SK-N-SH (cell line): Measurements from ENCODE around the gene RPUSD3. TPM values are rescaled to one million over a fixed set of nuclear protein-coding genes. Genes with fewer than 3 reads are reported as not detected.

Experiments
- CTCF ChIA-PET: fragments of 300-600, 350-600 bp; formaldehyde crosslinking; extraction: SDS; loops from one replicate; lab custom pipeline; 2021; lab: Yijun Ruan, JAX
- POLR2A ChIA-PET: fragments of 350-600 bp; sonication (Branson Sonifier 250); formaldehyde crosslinking; extraction: SDS; loops from one replicate; lab custom pipeline; 2020; ENCODE audit warnings: antibody characterized with exemption, inconsistent platforms; lab: Yijun Ruan, JAX
- DNase-seq: peaks from one replicate; pipeline ENCODE4 v3.0.0; 2012
- H2AFZ ChIP-seq: fragments of 200-600 bp; sonication (generic); 2 replicates; pipeline ENCODE4 v1.8.1; 2016; ENCODE audit warnings: antibody characterized with exemption, mild to moderate bottlenecking, low read depth
- H3F3A ChIP-seq: fragments of 200-600 bp; sonication (generic); replicated peaks from 2 replicates; pipeline ENCODE3; 2016; ENCODE audit warnings: antibody characterized with exemption, mild to moderate bottlenecking; ENCODE audit not compliant: insufficient read depth
- H3K27ac ChIP-seq, 2 experiments: fragments of 200-500 bp in 1 of 2; fragments of 200-600 bp in 1 of 2; sonication (Bioruptor generic) in 1 of 2; sonication (generic), shearing (Covaris generic) in 1 of 2; 2 replicates each; pipeline versions ENCODE4 v1.5.1 to v1.6.1; 2014 to 2016; ENCODE audit warnings: low read depth in 2 of 2, inconsistent platforms in 1 of 2, low read length in 1 of 2, mild to moderate bottlenecking in 1 of 2, mixed read lengths in 1 of 2
- H3K27me3 ChIP-seq: fragments of 200-600 bp; sonication (generic), shearing (Covaris generic); 2 replicates; pipeline ENCODE4 v1.6.1; 2016; ENCODE audit warnings: mixed run types; ENCODE audit not compliant: insufficient read depth
- H3K36me3 ChIP-seq, 2 experiments: fragments of 200-500 bp in 1 of 2; fragments of 200-600 bp in 1 of 2; sonication (Bioruptor generic) in 1 of 2; sonication (generic) in 1 of 2; replicated peaks in 1 of 2; 2 replicates each; pipeline versions ENCODE3 to v1.5.1; 2014 to 2016; ENCODE audit warnings: low read length in 1 of 2, mild to moderate bottlenecking in 1 of 2; ENCODE audit not compliant: insufficient read depth in 2 of 2, control insufficient read depth in 1 of 2
- H3K4me1 ChIP-seq, 2 experiments: fragments of 200-500 bp in 1 of 2; fragments of 200-600 bp in 1 of 2; sonication (Bioruptor generic) in 1 of 2; sonication (generic), shearing (Covaris generic) in 1 of 2; 2 replicates each; pipeline versions ENCODE4 v1.5.1 to v1.6.1; 2014 to 2016; ENCODE audit warnings: low read depth in 1 of 2, low read length in 1 of 2, mixed run types in 1 of 2; ENCODE audit not compliant: insufficient read depth in 2 of 2, control insufficient read depth in 1 of 2
- H3K4me2 ChIP-seq: fragments of 200-600 bp; sonication (generic), shearing (Covaris generic); 2 replicates; pipeline ENCODE4 v1.6.1; 2017; ENCODE audit warnings: mixed run types
- H3K4me3 ChIP-seq, 2 experiments: fragments of 200-500 bp in 1 of 2; fragments of 200-600 bp in 1 of 2; sonication (Bioruptor generic) in 1 of 2; sonication (generic), shearing (Covaris generic) in 1 of 2; 2 replicates each; pipeline versions ENCODE4 v1.5.1 to v1.8.1; 2014 to 2016; ENCODE audit warnings: low read depth in 2 of 2, inconsistent platforms in 1 of 2, low read length in 1 of 2, mild to moderate bottlenecking in 1 of 2, mixed read lengths in 1 of 2, moderate library complexity in 1 of 2
- H3K79me2 ChIP-seq: fragments of 200-600 bp; sonication (generic); 2 replicates; pipeline ENCODE4 v1.8.1; 2017; ENCODE audit warnings: mild to moderate bottlenecking; ENCODE audit not compliant: insufficient read depth
- H3K9ac ChIP-seq: fragments of 200-600 bp; sonication (generic); 2 replicates; pipeline ENCODE4 v1.6.1; 2017; ENCODE audit warnings: mixed run types
- H3K9me2 ChIP-seq: fragments of 200-600 bp; sonication (generic); 2 replicates; pipeline ENCODE4 v1.6.1; 2017; ENCODE audit warnings: mixed run types
- H3K9me3 ChIP-seq: fragments of 200-600 bp; sonication (generic); 2 replicates; pipeline ENCODE4 v1.6.1; 2017; ENCODE audit warnings: mixed run types, mild to moderate bottlenecking, moderate library complexity
- H4K20me1 ChIP-seq: fragments of 200-600 bp; sonication (generic); 2 replicates; pipeline ENCODE4 v1.6.1; 2017; ENCODE audit warnings: mild to moderate bottlenecking, mixed run types; ENCODE audit not compliant: insufficient read depth
- CTCF ChIP-seq: fragments of 200-600 bp; sonication (generic); IDR thresholded peaks from 2 replicates; pipeline ENCODE4 v1.6.1; 2017; ENCODE audit warnings: antibody characterized with exemption, mild to moderate bottlenecking, moderate library complexity
- IRF3 ChIP-seq: fragments of 150-350 bp; IDR thresholded peaks from 2 replicates; pipeline ENCODE4 v1.6.1; 2016; ENCODE audit warnings: mild to moderate bottlenecking, low read depth, low read length
- RAD21 ChIP-seq: IDR thresholded peaks from 2 replicates; pipeline ENCODE4 v1.6.1; 2012; ENCODE audit warnings: mild to moderate bottlenecking, low read length
- RCOR1 ChIP-seq: fragments of 150-350 bp; IDR thresholded peaks from 2 replicates; pipeline ENCODE4 v1.6.1; 2017; ENCODE audit warnings: antibody characterized with exemption, low read length
- RFX5 ChIP-seq: IDR thresholded peaks from 2 replicates; pipeline ENCODE4 v1.6.1; 2012; ENCODE audit warnings: mild to moderate bottlenecking, improper control_type of control experiment, low read length
- SMC3 ChIP-seq: IDR thresholded peaks from 2 replicates; pipeline ENCODE4 v1.6.1; 2012; ENCODE audit warnings: low read depth, low read length, improper control_type of control experiment
- ZBTB33 ChIP-seq: IDR thresholded peaks from 2 replicates; pipeline ENCODE4 v1.4.0; 2012; ENCODE audit warnings: low read depth, borderline replicate concordance
- WGBS: methylation state at CpG from one replicate; pipeline ENCODE4 v1.1.6; 2017; ENCODE audit warnings: low lambda C conversion rate; 5-methylcytosine and 5-hydroxymethylcytosine counted together
- polyA plus RNA-seq, 3 experiments: library from polyadenylated mRNA; depleted of rRNA; stranded (reverse); fragments of >200 nt; gene quantifications; 2 replicates each; pipeline ENCODE4 v1.2.3, GENCODE V29; 2012

Gene RPUSD3
- polyA plus RNA-seq, 1 of the 3 experiments (the other 2 are of a cell fraction) = 43.4 TPM

GRCh38 chr3:9828801-9829755 lies 14.7 kb downstream of the RPUSD3 start (continued):
- no peak for TF ChIP-seq ZBTB33
- TF ChIP-seq RFX5 = no peak
- no peak for TF ChIP-seq IRF3
- TF ChIP-seq RCOR1 = no peak

GRCh38 chr3:9826815-9827573 lies 16.8 kb downstream of the RPUSD3 start:
- Histone ChIP-seq H3K27me3 (no peaks in the 10 kb centered on the region), H3K79me2 (no peaks in the 10 kb centered on the region), H3K36me3 (peaks cover 0 to 8% of the 10 kb centered on the region in 2 experiments), H3F3A (no peaks in the 10 kb centered on the region), H2AFZ (no peak overlapping the region), H3K27ac (no peak overlapping the region), H3K4me2 (no peak overlapping the region), H3K9ac (no peak overlapping the region), H4K20me1 (no peaks in the 10 kb centered on the region), H3K4me3 (no peak overlapping the region), H3K4me1 (no peaks in the 10 kb centered on the region), H3K9me2 (no peaks in the 10 kb centered on the region), H3K9me3 (no peaks in the 10 kb centered on the region)
- ChIA-PET CTCF (interaction anchor here (0.7 to 1.4 kb wide), 4 partner anchors 9 to 17 kb away, joined by 3 to 4 read pairs (median 4); partner anchors contain the start of gene RPUSD3), POLR2A (no interaction called here)
- 86% methylated on average over 19 of the region's 20 CpGs for WGBS
- DNase-seq = peak; percentile 44
- TF ChIP-seq SMC3 (no peak), RAD21 (peak; percentile 37), CTCF (peak; percentile 43)
